Measurements from ENCODE around the gene RNF144A. TPM values are rescaled to one million over a fixed set of nuclear protein-coding genes. Genes with fewer than 3 reads are reported as not detected.

Gene RNF144A
- total and polyA plus RNA-seq, 9 donors = 10.4 to 47.7 (median 23.9) TPM

DNA sequence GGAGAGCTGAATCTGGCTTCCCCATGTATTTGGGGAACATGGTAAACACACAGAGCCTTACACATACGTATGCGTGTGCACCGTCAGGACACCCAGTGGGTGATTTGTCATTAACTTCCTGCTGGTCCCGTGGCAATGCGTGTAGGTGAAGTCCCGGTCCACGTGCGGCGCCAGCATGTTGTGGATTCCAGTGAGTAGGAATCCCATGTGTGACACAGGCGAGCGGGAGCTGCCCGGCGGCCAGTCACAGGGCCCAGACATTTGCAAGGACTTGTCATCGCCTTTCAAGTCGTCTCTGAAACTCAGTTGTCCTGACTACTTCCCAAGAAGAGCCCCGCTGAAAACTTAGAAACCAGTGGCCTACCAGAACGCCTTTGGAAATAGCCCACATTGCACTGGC, 102.0 kb downstream of the RNF144A start:
- peak in 1 of 5 donors; percentile 33 for DNase-seq
- H3K4me1 ChIP-seq (ENCODE audit: insufficient read depth) = peaks cover 16% of the 10 kb centered on the region
- H3K9me3 ChIP-seq = no peaks in the 10 kb centered on the region
- H3K36me3 ChIP-seq = no peaks in the 10 kb centered on the region
- intact Hi-C loops (cut with DNase I) = no loop called here
- no peaks in the 10 kb centered on the region for H3K27me3 ChIP-seq
- H3K27ac ChIP-seq = no peak overlapping the region
- TF ChIP-seq, protein P1, sequence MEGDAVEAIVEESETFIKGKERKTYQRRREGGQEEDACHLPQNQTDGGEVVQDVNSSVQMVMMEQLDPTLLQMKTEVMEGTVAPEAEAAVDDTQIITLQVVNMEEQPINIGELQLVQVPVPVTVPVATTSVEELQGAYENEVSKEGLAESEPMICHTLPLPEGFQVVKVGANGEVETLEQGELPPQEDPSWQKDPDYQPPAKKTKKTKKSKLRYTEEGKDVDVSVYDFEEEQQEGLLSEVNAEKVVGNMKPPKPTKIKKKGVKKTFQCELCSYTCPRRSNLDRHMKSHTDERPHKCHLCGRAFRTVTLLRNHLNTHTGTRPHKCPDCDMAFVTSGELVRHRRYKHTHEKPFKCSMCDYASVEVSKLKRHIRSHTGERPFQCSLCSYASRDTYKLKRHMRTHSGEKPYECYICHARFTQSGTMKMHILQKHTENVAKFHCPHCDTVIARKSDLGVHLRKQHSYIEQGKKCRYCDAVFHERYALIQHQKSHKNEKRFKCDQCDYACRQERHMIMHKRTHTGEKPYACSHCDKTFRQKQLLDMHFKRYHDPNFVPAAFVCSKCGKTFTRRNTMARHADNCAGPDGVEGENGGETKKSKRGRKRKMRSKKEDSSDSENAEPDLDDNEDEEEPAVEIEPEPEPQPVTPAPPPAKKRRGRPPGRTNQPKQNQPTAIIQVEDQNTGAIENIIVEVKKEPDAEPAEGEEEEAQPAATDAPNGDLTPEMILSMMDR (IDR thresholded peaks at IDR 0.05) = no peak
- TF ChIP-seq EP300 (IDR thresholded peaks at IDR 0.05) (no peak), POLR2A (IDR thresholded peaks at IDR 0.05) (no peak)
- WGBS, 3 donors = 91 to 95% (median 95%) methylated on average over 17 of the region's 17 CpGs
- H3K4me3 ChIP-seq = no peak overlapping the region

DNA sequence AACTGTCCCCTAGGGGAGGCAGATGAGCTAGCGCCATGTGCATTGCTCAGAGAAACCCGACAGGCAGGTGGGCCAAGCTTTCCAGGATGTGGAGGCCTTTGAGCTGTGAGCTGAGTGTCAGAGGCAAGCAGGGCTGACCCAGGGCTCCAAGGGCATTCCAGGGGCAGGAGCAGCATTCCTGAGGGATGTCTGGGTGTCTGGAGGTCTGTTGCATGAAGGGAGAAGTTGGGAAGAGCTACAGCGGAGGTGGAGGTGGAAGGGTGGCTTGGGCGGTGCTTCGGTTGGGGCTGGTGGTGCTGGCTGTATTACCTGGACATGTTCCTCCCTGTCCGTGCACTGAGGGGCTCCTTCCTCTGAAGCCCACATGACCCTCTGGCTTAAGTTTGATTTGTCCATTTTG, 102.8 kb downstream of the RNF144A start:
- Histone ChIP-seq H3K27ac (no peak overlapping the region), H3K9me3 (no peaks in the 10 kb centered on the region), H3K4me3 (no peak overlapping the region), H3K36me3 (no peaks in the 10 kb centered on the region), H3K4me1 (ENCODE audit: insufficient read depth) (peaks cover 20% of the 10 kb centered on the region), H3K27me3 (no peaks in the 10 kb centered on the region)
- TF ChIP-seq EP300 (IDR thresholded peaks at IDR 0.05) = no peak
- TF ChIP-seq, protein P1 (IDR thresholded peaks at IDR 0.05) = no peak
- no peak for TF ChIP-seq POLR2A (IDR thresholded peaks at IDR 0.05)
- intact Hi-C loops (cut with DNase I) = no loop called here
- WGBS, 3 donors = 93 to 97% (median 97%) methylated on average over 6 of the region's 6 CpGs
- DNase-seq = peak in 1 of 5 donors; percentile 34

DNA sequence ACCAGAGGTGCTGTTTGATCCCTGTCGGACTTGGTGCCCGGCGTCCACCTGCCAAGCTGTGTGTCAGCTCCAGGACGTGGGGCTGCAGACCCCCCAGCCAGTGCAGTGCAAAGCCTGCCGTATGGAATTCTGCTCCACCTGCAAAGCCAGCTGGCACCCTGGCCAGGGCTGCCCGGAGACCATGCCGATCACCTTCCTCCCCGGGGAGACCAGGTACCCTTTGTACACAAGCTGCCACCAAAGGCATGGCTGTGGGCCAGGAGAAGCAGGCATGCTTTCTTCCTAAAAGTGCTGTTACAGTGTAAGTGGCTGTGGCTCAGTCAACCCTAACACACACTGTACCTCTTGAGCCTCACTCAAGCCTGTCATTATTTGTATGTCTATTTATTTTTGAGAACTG, 103.3 kb downstream of the RNF144A start:
- H3K4me3 ChIP-seq = no peak overlapping the region
- H3K27ac ChIP-seq = no peak overlapping the region
- DNase-seq = no peak
- WGBS, 3 donors = 95 to 100% (median 98%) methylated on average over 7 to 8 of the region's 8 CpGs
- TF ChIP-seq, protein P1 (IDR thresholded peaks at IDR 0.05) = no peak
- TF ChIP-seq POLR2A (IDR thresholded peaks at IDR 0.05) = no peak
- TF ChIP-seq EP300 (IDR thresholded peaks at IDR 0.05) = no peak
- H3K9me3 ChIP-seq = no peaks in the 10 kb centered on the region
- no peaks in the 10 kb centered on the region for H3K36me3 ChIP-seq
- intact Hi-C loops (cut with DNase I) = no loop called here
- H3K27me3 ChIP-seq = no peaks in the 10 kb centered on the region
- H3K4me1 ChIP-seq (ENCODE audit: insufficient read depth) = peaks cover 20% of the 10 kb centered on the region

DNA sequence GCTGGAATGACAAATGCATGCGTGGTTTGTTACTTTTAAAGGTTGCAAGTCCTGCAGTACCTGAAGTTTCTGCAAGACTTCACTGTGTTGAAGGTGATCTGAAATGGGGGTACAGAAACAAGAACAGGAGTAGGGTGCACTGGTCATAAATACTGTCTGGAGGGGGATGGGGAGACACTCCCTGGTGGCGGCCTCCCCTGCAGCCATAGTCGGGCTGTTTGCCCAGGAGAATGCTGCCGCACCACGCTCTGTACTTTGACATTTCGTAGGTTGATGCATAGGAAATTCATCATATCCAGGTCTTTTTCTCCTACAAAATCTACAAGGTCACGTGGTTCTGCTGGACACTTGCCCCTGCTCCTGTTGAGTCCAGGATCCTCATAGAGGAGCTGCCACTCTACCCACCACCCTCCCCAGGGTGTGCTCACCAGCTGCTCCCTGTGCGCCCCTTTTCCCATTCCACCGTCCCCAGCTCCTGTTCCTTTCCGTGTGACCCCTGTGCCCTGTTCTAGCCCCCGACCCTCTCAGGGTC, 103.8 kb downstream of the RNF144A start:
- Histone ChIP-seq H3K4me1 (ENCODE audit: insufficient read depth) (peaks cover 18% of the 10 kb centered on the region), H3K27me3 (no peaks in the 10 kb centered on the region), H3K9me3 (no peaks in the 10 kb centered on the region), H3K27ac (no peak overlapping the region), H3K36me3 (no peaks in the 10 kb centered on the region), H3K4me3 (no peak overlapping the region)
- intact Hi-C loops (cut with DNase I) = no loop called here
- WGBS, 3 donors = 69 to 92% (median 85%) methylated on average over 11 of the region's 11 CpGs
- TF ChIP-seq, protein P1 (IDR thresholded peaks at IDR 0.05) = no peak
- no peak for TF ChIP-seq POLR2A (IDR thresholded peaks at IDR 0.05)
- no peak for TF ChIP-seq EP300 (IDR thresholded peaks at IDR 0.05)
- DNase-seq = no peak

All from ovary (tissue), 9 donors.